OCI-LY1 (cell line): ENCODE data around the gene BICDL2.
"Not testable (repeated sequence)": the region's sequence is repeated elsewhere in the genome, so short reads cannot be mapped to it uniquely, and the experiment has no call there.

Experiments used
- H2AFZ ChIP-seq: fragments of 200-600 bp; sonication (generic), shearing (Covaris generic); 2 replicates; pipeline ENCODE4 v1.6.0; 2014; ENCODE audit warnings: antibody characterized with exemption, mild to moderate bottlenecking, low read length
- H3F3A ChIP-seq: fragments of 200-600 bp; sonication (generic), shearing (Covaris generic); 2 replicates; pipeline ENCODE4 v1.6.0; 2014; ENCODE audit warnings: mild to moderate bottlenecking, antibody characterized with exemption, low read length, moderate library complexity; ENCODE audit not compliant: insufficient read depth
- H3K27ac ChIP-seq: fragments of 200-600 bp; sonication (generic); 2 replicates; pipeline ENCODE4 v1.5.1; 2014; ENCODE audit warnings: low read length, mixed run types, mild to moderate bottlenecking, low read depth; ENCODE audit not compliant: poor library complexity, severe bottlenecking
- H3K27me3 ChIP-seq: fragments of 200-600 bp; sonication (generic); 2 replicates; pipeline ENCODE4 v1.6.0; 2014; ENCODE audit warnings: antibody characterized with exemption, mild to moderate bottlenecking, low read length, moderate library complexity; ENCODE audit not compliant: insufficient read depth
- H3K36me3 ChIP-seq: fragments of 200-600 bp; sonication (generic); 2 replicates; pipeline ENCODE4 v1.6.1; 2014; ENCODE audit warnings: mild to moderate bottlenecking, antibody characterized with exemption, low read length, moderate library complexity, mixed read lengths; ENCODE audit not compliant: insufficient read depth
- H3K4me1 ChIP-seq: fragments of 200-600 bp; sonication (generic); 2 replicates; pipeline ENCODE4 v1.5.1; 2014; ENCODE audit warnings: mild to moderate bottlenecking, low read length, moderate library complexity; ENCODE audit not compliant: insufficient read depth, severe bottlenecking
- H3K4me2 ChIP-seq: fragments of 200-600 bp; sonication (generic), shearing (Covaris generic); 2 replicates; pipeline ENCODE4 v1.6.1; 2014; ENCODE audit warnings: low read length
- H3K4me3 ChIP-seq: fragments of 200-600 bp; sonication (generic); 2 replicates; pipeline ENCODE4 v1.5.1; 2014; ENCODE audit warnings: low read length, low read depth, mild to moderate bottlenecking, mixed read lengths; ENCODE audit not compliant: poor library complexity, severe bottlenecking
- H3K79me2 ChIP-seq: fragments of 200-600 bp; shearing (Covaris generic); 2 replicates; pipeline ENCODE4 v1.6.1; 2016; ENCODE audit warnings: mixed run types, low read length, mixed read lengths; ENCODE audit not compliant: insufficient read depth
- H3K9ac ChIP-seq: fragments of 200-600 bp; sonication (generic), shearing (Covaris generic); 2 replicates; pipeline ENCODE4 v1.6.1; 2014; ENCODE audit warnings: mild to moderate bottlenecking, low read length, mixed read lengths
- H3K9me2 ChIP-seq: fragments of 200-600 bp; sonication (generic), shearing (Covaris generic); 2 replicates; pipeline ENCODE4 v1.6.1; 2014; ENCODE audit warnings: low read depth, mild to moderate bottlenecking, low read length, mixed read lengths
- H3K9me3 ChIP-seq: fragments of 200-600 bp; shearing (Covaris generic); 2 replicates; pipeline ENCODE4 v1.6.1; 2014; ENCODE audit warnings: low read length, mixed read lengths
- H4K20me1 ChIP-seq: fragments of 200-600 bp; sonication (generic), shearing (Covaris generic); 2 replicates; pipeline ENCODE4 v1.6.0; 2016; ENCODE audit warnings: mild to moderate bottlenecking, low read length; ENCODE audit not compliant: insufficient read depth
- CTCF ChIP-seq: fragments of 200-600 bp; sonication (generic), shearing (Covaris generic); IDR thresholded peaks from 2 replicates; pipeline ENCODE4 v1.5.1; 2017; ENCODE audit warnings: mild to moderate bottlenecking, antibody characterized with exemption, low read length, moderate library complexity, mixed read lengths
- EZH2 ChIP-seq: fragments of 200-600 bp; sonication (generic), shearing (Covaris generic); IDR thresholded peaks from 2 replicates; pipeline ENCODE4 v1.8.0; 2017; ENCODE audit warnings: borderline replicate concordance, mixed run types, mild to moderate bottlenecking, antibody characterized with exemption, low read length, moderate library complexity, mixed read lengths

BICDL2 gene

GRCh38 chr16:3084491-3084890, 47.7 kb upstream of the BICDL2 start:
- Histone ChIP-seq H3K4me1 (no peaks in the 10 kb centered on the region), H3K9ac (no peak overlapping the region), H3K79me2 (no peaks in the 10 kb centered on the region), H4K20me1 (no peaks in the 10 kb centered on the region), H2AFZ (no peak overlapping the region), H3F3A (no peaks in the 10 kb centered on the region), H3K9me3 (no peaks in the 10 kb centered on the region), H3K27ac (no peak overlapping the region), H3K36me3 (no peaks in the 10 kb centered on the region), H3K4me2 (no peak overlapping the region), H3K4me3 (no peak overlapping the region), H3K27me3 (0 out of 2 replicates have a peak, but pooled peaks cover 5% of the 10 kb centered on the region), H3K9me2 (no peaks in the 10 kb centered on the region)
- TF ChIP-seq EZH2 (no peak), CTCF (no peak)

GRCh38 chr16:3083408-3083807, 46.7 kb upstream of the BICDL2 start:
- not testable (repeated sequence) for H3K9me2 ChIP-seq, H3F3A ChIP-seq, H3K9ac ChIP-seq, H3K79me2 ChIP-seq, H3K9me3 ChIP-seq, H3K36me3 ChIP-seq, H2AFZ ChIP-seq, H3K27ac ChIP-seq, H3K4me1 ChIP-seq, H3K4me3 ChIP-seq, H4K20me1 ChIP-seq, H3K27me3 ChIP-seq, H3K4me2 ChIP-seq

GRCh38 chr16:3081957-3082356, 45.2 kb upstream of the BICDL2 start:
- not testable (repeated sequence) for H4K20me1 ChIP-seq, H3K9me2 ChIP-seq, H3K9ac ChIP-seq, H3K79me2 ChIP-seq, H3K4me3 ChIP-seq, H3K4me1 ChIP-seq, H3K9me3 ChIP-seq, H3K27ac ChIP-seq, H3K36me3 ChIP-seq, H2AFZ ChIP-seq, H3F3A ChIP-seq, H3K27me3 ChIP-seq, H3K4me2 ChIP-seq

GRCh38 chr16:3080024-3080423, 43.3 kb upstream of the BICDL2 start:
- H3K9me3 ChIP-seq, result no peaks in the 10 kb centered on the region
- H3K9me2 ChIP-seq, result no peaks in the 10 kb centered on the region
- H3K36me3 ChIP-seq, result no peaks in the 10 kb centered on the region
- H3K27me3 ChIP-seq, result peaks cover 12% of the 10 kb centered on the region; the same call in 1 of the 2 replicates
- no peak overlapping the region for H3K4me3 ChIP-seq
- H3K9ac ChIP-seq, result no peak overlapping the region
- H3K27ac ChIP-seq, result no peak overlapping the region
- no peak overlapping the region for H2AFZ ChIP-seq
- H3K79me2 ChIP-seq, result no peaks in the 10 kb centered on the region
- H3F3A ChIP-seq, result no peaks in the 10 kb centered on the region
- peaks cover 18% of the 10 kb centered on the region for H3K4me1 ChIP-seq
- H3K4me2 ChIP-seq, result no peak overlapping the region
- no peak for TF ChIP-seq CTCF
- no peak for TF ChIP-seq EZH2
- no peaks in the 10 kb centered on the region for H4K20me1 ChIP-seq
